Stimulated activated effector memory CD8-positive, alpha-beta T cell treated with anti-CD3 and anti-CD28 coated beads, Interleukin-12 subunit alpha, Interleukin-12 subunit beta, amount 100 ng/mL, for 72 hours (primary cell): ENCODE results near the gene PDZD2.

Experiments used
- ATAC-seq: fragments of 150-1000 bp; cut with Tn5 transposase; 2 replicates; pipeline ENCODE4 v1.10.0; 2021
- DNase-seq, 2 donors: peaks; one replicate each; pipeline ENCODE4 v3.0.0; 2021 to 2022; ENCODE audit warnings: low spot score in 2 of 2
- H3K27ac Mint-ChIP-seq: one replicate; pipeline ENCODE4 v1.8.0; 2022; ENCODE audit warnings: mild to moderate bottlenecking, mixed read lengths
- H3K36me3 Mint-ChIP-seq: one replicate; pipeline ENCODE4 v1.8.0; 2022; ENCODE audit warnings: mild to moderate bottlenecking, mixed read lengths
- H3K4me1 Mint-ChIP-seq: one replicate; pipeline ENCODE4 v1.8.0; 2022; ENCODE audit warnings: mixed read lengths
- H3K4me3 Mint-ChIP-seq: one replicate; pipeline ENCODE4 v1.8.0; 2022; ENCODE audit warnings: mild to moderate bottlenecking, mixed read lengths
- H3K9me3 Mint-ChIP-seq: one replicate; pipeline ENCODE4 v1.8.0; 2022; ENCODE audit warnings: mixed read lengths

Gene PDZD2

DNA sequence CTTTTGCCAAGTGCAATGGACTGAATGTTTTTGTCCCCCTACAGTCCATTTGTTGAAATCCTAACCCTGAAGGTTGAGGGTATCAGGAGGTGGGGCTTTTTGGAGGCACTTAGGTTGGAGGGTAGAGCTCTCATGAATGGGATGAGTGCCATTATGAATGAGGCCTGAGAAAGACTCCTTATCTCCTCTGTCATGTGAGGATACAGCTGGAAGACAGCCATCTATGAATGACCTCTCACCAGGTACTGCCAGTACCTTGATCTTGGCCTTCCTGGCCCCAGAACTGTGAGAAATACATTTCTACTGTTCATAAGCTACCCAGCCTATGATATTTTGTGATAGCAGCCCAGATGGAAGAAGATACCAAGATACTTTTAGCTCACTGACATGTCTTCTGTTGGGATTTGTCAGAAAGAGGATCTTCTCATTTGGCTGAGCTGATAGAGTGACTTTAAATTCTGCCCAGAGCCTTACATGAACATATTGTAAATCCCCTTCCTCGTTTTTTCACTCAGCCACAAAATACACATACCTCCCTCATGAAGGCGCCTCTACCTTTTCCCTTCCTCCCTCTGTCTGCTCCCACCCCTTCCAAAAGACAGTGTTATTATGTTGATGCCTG is 256.4 kb downstream of the PDZD2 start:
- no peaks in the 10 kb centered on the region for H3K4me1 Mint-ChIP-seq
- ATAC-seq: no peak
- H3K36me3 Mint-ChIP-seq: no peaks in the 10 kb centered on the region
- no peak overlapping the region for H3K27ac Mint-ChIP-seq
- DNase-seq: no peak
- no peaks in the 10 kb centered on the region for H3K9me3 Mint-ChIP-seq
- H3K4me3 Mint-ChIP-seq: no peak overlapping the region

DNA sequence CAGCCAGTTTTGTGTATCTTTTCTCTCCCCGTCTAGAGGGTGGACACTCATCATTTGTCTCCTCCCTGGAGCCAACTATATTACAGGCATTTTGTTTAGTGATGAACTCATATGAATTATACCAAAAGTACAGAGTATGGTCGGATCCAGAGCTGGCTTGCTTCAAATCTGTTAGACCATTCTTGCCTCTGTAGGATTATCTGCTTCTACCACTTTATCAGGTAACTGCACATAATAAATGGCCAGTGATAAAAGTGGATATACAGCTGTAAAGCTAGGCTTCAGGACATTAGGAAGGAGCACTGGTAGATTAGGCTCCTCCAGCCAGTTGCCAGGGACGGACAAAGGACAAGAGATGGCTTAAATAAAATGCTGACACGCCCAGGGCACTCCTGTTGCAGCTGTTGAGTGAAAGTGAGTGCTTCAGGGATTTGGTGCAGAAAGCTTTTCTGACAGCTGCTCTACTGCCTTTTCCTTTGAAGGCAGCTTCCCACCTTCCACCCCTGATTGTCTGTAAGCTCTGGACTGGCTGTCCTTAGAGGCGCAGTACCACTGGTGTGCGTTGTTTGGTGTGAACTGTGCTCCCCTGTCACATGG is 259.2 kb downstream of the PDZD2 start:
- ATAC-seq: peak; percentile 20
- H3K36me3 Mint-ChIP-seq: no peaks in the 10 kb centered on the region
- H3K9me3 Mint-ChIP-seq: no peaks in the 10 kb centered on the region
- no peaks in the 10 kb centered on the region for H3K4me1 Mint-ChIP-seq
- no peak overlapping the region for H3K4me3 Mint-ChIP-seq
- H3K27ac Mint-ChIP-seq: no peak overlapping the region
- DNase-seq: no peak

DNA sequence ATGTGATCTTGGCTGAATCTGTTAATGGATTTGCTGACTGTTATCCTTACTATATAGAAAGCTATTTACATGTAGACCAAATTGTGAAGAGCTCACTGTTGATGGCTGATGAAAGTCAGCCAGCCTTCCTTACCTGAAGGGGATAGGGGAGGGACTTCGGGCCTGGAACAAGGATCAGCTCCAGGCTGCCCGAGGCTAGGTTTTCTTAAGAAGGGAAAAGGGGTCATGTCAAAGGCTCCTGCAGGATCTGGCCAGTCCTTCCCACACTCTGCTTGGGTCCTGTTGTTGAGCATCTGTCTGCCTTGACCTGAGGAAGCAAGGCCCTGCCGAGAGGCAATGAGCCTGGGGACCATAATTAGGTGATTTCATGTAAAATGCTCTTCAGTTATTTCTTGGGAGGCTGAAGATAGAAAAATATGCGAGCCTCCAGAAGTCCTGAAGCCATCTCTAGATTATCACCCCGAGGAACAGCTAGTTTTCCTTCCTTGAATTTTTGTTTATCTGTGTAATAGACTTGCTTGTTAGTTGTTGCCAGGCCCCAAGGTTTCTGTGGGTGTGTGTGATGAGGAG is 261.4 kb downstream of the PDZD2 start:
- H3K9me3 Mint-ChIP-seq: no peaks in the 10 kb centered on the region
- no peak overlapping the region for H3K27ac Mint-ChIP-seq
- H3K36me3 Mint-ChIP-seq: no peaks in the 10 kb centered on the region
- H3K4me1 Mint-ChIP-seq: no peaks in the 10 kb centered on the region
- no peak for DNase-seq
- H3K4me3 Mint-ChIP-seq: no peak overlapping the region
- no peak for ATAC-seq

DNA sequence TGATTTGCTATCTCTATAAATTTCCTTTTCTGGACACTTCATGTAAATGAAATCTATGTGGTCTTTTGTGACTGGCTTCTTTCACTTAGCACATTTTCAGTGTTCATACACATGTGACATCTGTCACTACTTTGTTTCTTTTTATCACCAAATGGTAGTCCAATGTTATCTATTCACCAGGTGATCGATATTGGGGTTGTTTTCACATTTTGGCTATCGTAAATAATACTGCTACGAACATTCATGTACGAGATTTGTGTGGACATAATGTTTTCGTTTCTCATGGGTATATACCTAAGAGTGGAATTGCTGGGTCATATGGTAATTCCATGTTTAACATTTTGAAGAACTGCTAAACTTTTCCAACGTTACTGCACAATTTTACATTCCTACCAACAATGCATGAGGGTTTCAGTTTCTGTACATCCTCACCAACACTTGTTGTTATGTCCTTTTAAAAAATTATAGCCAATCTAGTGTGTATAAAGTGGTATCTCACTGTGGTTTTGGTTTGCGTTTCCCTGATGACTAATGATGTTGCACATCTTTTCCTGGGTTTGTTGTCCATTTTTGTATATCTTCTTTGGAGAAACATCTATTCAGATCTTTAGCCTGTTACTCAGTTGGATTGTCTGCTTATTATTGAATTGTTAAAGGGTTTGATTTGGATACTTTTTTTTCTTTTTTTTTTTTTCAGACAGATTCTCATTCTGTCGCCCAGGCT is 263.0 kb downstream of the PDZD2 start:
- ATAC-seq (no peak), DNase-seq (no peak)
- Mint-ChIP-seq H3K4me1 (no peaks in the 10 kb centered on the region), H3K9me3 (no peaks in the 10 kb centered on the region), H3K36me3 (no peaks in the 10 kb centered on the region), H3K27ac (no peak overlapping the region), H3K4me3 (no peak overlapping the region)

- no peak overlapping the region for H3K4me3 Mint-ChIP-seq
- H3K36me3 Mint-ChIP-seq: no peaks in the 10 kb centered on the region
- no peak for DNase-seq
- H3K27ac Mint-ChIP-seq: no peak overlapping the region
- ATAC-seq: no peak
- no peaks in the 10 kb centered on the region for H3K4me1 Mint-ChIP-seq
- no peaks in the 10 kb centered on the region for H3K9me3 Mint-ChIP-seq
These were observed 269.5 kb downstream of the PDZD2 start for GRCh38 chr5:31908396-31908795.

DNA sequence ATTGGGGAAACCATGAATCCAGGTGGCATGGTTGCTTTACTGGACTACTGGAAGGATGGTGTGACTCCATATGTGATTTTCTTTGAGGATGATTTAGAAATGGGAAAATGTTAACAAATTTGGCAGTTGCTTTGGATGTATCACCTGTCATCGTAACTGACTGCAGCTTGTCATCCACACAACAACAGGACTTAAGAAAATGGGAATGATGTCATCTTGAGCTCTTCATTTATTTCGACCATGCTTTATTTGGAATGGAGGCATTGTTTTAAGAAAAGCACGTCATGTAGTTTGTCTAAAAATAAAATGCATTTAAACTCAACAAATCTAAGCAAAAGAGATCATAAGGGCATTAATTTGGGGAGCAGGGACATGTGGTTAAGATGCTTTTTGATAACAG is 270.1 kb downstream of the PDZD2 start:
- Mint-ChIP-seq H3K4me1 (no peaks in the 10 kb centered on the region), H3K27ac (no peak overlapping the region), H3K36me3 (no peaks in the 10 kb centered on the region), H3K4me3 (no peak overlapping the region), H3K9me3 (no peaks in the 10 kb centered on the region)
- no peak for ATAC-seq
- no peak for DNase-seq

DNA sequence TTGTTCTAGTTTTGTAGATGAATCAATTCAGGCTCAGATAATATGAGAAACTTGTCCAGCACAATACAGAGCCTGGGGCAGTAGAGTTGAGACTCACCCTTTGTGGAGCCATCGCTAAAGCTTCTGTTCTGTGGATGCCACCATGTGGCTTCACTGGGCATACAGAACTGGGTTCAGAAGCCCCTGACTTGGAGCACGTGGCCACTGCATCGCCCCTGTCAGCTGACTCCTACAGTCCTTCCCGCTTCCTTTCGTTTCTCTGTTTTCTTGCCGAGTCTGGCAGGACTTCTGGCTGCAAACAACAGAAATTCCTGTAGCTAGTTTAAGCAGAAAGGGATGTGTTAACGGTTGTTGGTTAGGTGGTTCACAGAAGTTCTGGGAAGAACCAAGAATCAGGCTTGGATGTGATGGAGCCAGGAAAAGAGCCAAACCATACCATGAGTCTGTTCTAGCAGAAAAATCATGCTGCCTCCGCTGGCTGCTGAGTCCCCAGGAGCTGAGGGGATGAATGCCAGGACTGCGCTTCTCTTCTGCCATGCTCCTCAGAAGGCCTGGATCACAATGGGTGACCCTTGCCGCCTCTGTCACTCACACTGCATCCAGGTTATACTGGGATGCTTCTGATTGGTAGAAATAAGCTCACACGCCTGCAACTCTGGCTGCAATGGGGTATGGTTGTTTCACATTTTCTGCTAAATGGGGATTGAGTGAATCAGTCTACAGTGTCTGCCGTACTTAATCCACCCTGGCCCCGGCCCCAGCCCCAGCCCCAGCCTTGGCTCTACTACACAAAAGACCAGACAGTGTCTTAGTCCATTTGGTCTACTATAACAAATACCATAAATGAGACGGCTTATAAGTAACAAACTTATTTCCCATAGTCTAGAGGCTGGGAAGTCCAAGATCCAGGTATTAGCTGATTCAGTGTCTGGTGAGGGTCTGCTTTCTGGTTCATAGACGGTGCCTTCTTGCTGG is 272.6 kb downstream of the PDZD2 start:
- DNase-seq (no peak), ATAC-seq (no peak)
- Mint-ChIP-seq H3K9me3 (no peaks in the 10 kb centered on the region), H3K27ac (no peak overlapping the region), H3K4me3 (no peak overlapping the region), H3K36me3 (no peaks in the 10 kb centered on the region), H3K4me1 (no peaks in the 10 kb centered on the region)

- Mint-ChIP-seq H3K4me1 (no peaks in the 10 kb centered on the region), H3K27ac (no peak overlapping the region), H3K36me3 (no peaks in the 10 kb centered on the region), H3K9me3 (no peaks in the 10 kb centered on the region), H3K4me3 (no peak overlapping the region)
- ATAC-seq (no peak), DNase-seq (no peak)
These were observed 274.9 kb downstream of the PDZD2 start for GRCh38 chr5:31913808-31914207.

DNA sequence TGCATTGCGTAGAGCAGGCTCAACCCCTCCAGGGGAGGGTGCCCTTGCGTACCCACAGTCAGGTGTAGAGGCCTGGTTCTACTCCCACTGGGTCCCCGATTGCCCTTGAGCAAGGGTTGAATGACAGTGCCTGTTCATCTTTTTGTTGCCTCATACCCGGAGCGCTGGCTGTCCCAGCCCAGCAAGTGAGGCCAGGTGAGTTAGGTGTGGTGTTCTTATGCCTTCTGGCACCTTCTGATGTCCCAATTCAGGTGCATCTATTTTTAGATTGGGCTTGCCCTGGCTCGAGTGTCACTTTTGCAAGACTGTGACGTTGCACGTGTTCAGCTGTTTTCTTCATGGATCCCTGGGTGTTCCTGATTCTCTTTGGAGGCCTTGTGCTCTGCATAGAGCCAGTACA is 277.4 kb downstream of the PDZD2 start:
- no peaks in the 10 kb centered on the region for H3K9me3 Mint-ChIP-seq
- DNase-seq (no peak), ATAC-seq (no peak)
- no peak overlapping the region for H3K4me3 Mint-ChIP-seq
- H3K27ac Mint-ChIP-seq: no peak overlapping the region
- no peaks in the 10 kb centered on the region for H3K4me1 Mint-ChIP-seq
- no peaks in the 10 kb centered on the region for H3K36me3 Mint-ChIP-seq

- Mint-ChIP-seq H3K36me3 (no peaks in the 10 kb centered on the region), H3K4me1 (no peaks in the 10 kb centered on the region), H3K4me3 (no peak overlapping the region), H3K9me3 (no peaks in the 10 kb centered on the region), H3K27ac (no peak overlapping the region)
- no peak for ATAC-seq
- DNase-seq: no peak
These were observed 279.8 kb downstream of the PDZD2 start for GRCh38 chr5:31918739-31919138.

DNA sequence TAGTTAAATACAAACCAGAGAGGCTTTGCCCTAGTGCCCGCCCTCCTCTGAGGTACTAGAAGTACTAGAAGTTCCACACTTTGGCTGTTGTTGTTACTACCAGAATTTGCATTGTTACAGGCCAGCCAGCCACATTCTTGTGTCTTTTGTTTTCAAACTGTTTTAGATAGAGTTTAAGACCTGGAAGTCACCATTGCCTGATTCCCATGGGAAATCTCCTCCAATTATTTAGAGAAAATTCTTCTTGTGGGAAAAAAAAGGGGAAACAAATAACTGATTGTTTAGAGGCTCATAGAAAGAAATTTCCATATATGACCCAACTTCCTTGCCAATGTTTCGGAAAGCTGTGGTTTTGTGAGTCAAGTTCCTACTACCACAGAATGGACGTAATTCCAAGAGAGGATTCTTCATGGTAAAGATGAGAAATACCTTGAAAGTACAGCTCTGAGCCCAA is 282.9 kb downstream of the PDZD2 start:
- no peak for ATAC-seq
- no peak for DNase-seq
- no peak overlapping the region for H3K4me3 Mint-ChIP-seq
- no peaks in the 10 kb centered on the region for H3K9me3 Mint-ChIP-seq
- no peaks in the 10 kb centered on the region for H3K36me3 Mint-ChIP-seq
- H3K27ac Mint-ChIP-seq: no peak overlapping the region
- H3K4me1 Mint-ChIP-seq: no peaks in the 10 kb centered on the region

GRCh38 chr5:31924005-31924404 is 285.1 kb downstream of the PDZD2 start:
- H3K4me1 Mint-ChIP-seq: no peaks in the 10 kb centered on the region
- H3K27ac Mint-ChIP-seq: no peak overlapping the region
- ATAC-seq (no peak), DNase-seq (no peak)
- H3K4me3 Mint-ChIP-seq: no peak overlapping the region
- no peaks in the 10 kb centered on the region for H3K9me3 Mint-ChIP-seq
- H3K36me3 Mint-ChIP-seq: no peaks in the 10 kb centered on the region

DNA sequence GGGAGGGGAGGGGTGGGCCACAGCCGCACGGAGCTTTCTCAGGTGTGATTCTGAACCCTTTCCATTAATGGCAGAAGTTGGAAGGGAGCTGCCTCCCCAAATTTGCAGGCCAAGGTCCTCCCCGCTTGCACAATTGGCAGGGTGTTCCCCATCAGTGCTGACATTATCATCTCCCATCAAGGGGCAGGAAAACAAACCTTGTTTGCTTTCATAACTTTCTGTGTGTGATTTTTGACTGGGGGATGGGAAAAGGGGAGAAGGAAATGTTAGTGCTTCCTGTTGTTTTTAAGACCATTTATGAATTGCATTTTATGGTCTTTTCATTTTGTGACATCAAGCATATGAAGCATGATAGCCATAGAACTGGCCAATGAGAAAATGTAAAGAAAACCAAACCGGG is 292.9 kb downstream of the PDZD2 start:
- Mint-ChIP-seq H3K27ac (no peak overlapping the region), H3K4me1 (no peaks in the 10 kb centered on the region), H3K36me3 (no peaks in the 10 kb centered on the region), H3K4me3 (no peak overlapping the region), H3K9me3 (no peaks in the 10 kb centered on the region)
- ATAC-seq (no peak), DNase-seq (no peak)

DNA sequence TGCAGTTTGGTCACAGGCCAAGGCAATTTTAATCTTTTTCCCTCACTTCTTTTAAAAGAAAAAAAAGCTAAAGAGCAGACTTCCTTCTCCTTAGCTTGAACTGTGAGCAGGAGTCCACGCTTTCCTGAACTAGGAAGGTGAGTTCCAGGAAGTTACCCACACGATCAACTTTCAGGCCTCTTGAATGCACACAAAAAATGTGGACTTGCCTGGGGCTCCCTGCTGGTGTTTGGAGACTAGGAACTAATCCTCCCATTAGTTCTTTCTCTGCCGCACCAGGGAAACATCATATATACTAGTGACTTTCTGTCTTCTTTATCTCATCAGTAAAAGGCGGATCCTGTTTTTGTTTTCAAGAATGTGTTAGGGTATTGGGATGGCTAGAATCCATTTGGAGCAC is 295.2 kb downstream of the PDZD2 start:
- no peak for ATAC-seq
- no peak overlapping the region for H3K4me3 Mint-ChIP-seq

More for the DNA sequence above, 295.2 kb downstream of the PDZD2 start:
- no peak overlapping the region for H3K27ac Mint-ChIP-seq
- no peak for DNase-seq
- peaks cover 3% of the 10 kb centered on the region for H3K9me3 Mint-ChIP-seq
- no peaks in the 10 kb centered on the region for H3K4me1 Mint-ChIP-seq
- H3K36me3 Mint-ChIP-seq: no peaks in the 10 kb centered on the region
